IMR-90 (cell line): ENCODE measurements around the gene CRYBB1. TPM values are rescaled to one million over a fixed set of nuclear protein-coding genes. Genes with fewer than 3 reads are reported as not detected.
A peak's percentile ranks its signal among the peaks of the same experiment; 100 is the strongest.

Source experiments
- ATAC-seq: fragments of 200-7000 bp; cut with Tn5 transposase; 2 replicates; pipeline ENCODE4 v1.9.1; 2020; ENCODE audit warnings: low read depth, mild to moderate bottlenecking, moderate library complexity
- BruUV-seq: library from RNA; stranded (reverse); fragments of 400-500 nt; replicated peaks from 2 replicates; lab custom pipeline; 2021; lab: Mats Ljungman, UMichigan
- CTCF ChIA-PET: fragments of 300-600 bp; formaldehyde crosslinking; extraction: SDS; loops from one replicate; lab custom pipeline; 2021; ENCODE audit warnings: antibody characterized with exemption; lab: Yijun Ruan, JAX
- POLR2A ChIA-PET: fragments of 300-600 bp; sonication (Branson Sonifier 250); formaldehyde crosslinking; loops from one replicate; lab custom pipeline; 2022; ENCODE audit warnings: antibody characterized with exemption; ENCODE audit not compliant: unreplicated experiment; lab: Charles Lee
- DNase-seq: peaks from one replicate; pipeline ENCODE4 v3.0.0; 2013
- H2AFZ ChIP-seq: replicated peaks from 2 replicates; pipeline ENCODE3; 2013; ENCODE audit warnings: low read length, mild to moderate bottlenecking; ENCODE audit not compliant: poor library complexity
- H2AK5ac ChIP-seq: 2 replicates; pipeline ENCODE4 v1.6.1; 2013; ENCODE audit warnings: low read depth, low read length, inconsistent platforms
- H2AK9ac ChIP-seq: replicated peaks from 2 replicates; pipeline ENCODE3; 2013; ENCODE audit warnings: mild to moderate bottlenecking, low read depth, low read length, moderate library complexity; ENCODE audit not compliant: poor library complexity
- H2BK120ac ChIP-seq: 2 replicates; pipeline ENCODE4 v1.6.1; 2013; ENCODE audit warnings: low read depth, low read length, inconsistent platforms
- H2BK15ac ChIP-seq: 3 replicates; pipeline ENCODE4 v1.6.1; 2013; ENCODE audit warnings: low read depth, low read length, inconsistent platforms
- H2BK20ac ChIP-seq: 2 replicates; pipeline ENCODE4 v1.6.1; 2013; ENCODE audit warnings: low read depth, mild to moderate bottlenecking, inconsistent platforms, low read length, moderate library complexity
- H2BK5ac ChIP-seq: 2 replicates; pipeline ENCODE4 v1.6.1; 2013; ENCODE audit warnings: mild to moderate bottlenecking, low read depth, low read length, inconsistent platforms; ENCODE audit not compliant: poor library complexity, severe bottlenecking
- H3K14ac ChIP-seq: replicated peaks from 2 replicates; pipeline ENCODE4 v1.6.1; 2013; ENCODE audit warnings: low read depth, low read length, inconsistent platforms
- H3K18ac ChIP-seq: 2 replicates; pipeline ENCODE4 v1.6.1; 2013; ENCODE audit warnings: low read depth, low read length, control low read depth
- H3K23ac ChIP-seq: 2 replicates; pipeline ENCODE4 v1.6.1; 2013; ENCODE audit warnings: low read depth, low read length, inconsistent platforms
- H3K27ac ChIP-seq: 2 replicates; pipeline ENCODE4 v1.5.1; 2013; ENCODE audit warnings: mild to moderate bottlenecking, control low read depth, low read length; ENCODE audit not compliant: insufficient read depth
- H3K27me3 ChIP-seq: 2 replicates; pipeline ENCODE4 v1.6.1; 2013; ENCODE audit warnings: low read length; ENCODE audit not compliant: control insufficient read depth, insufficient read depth
- H3K36me3 ChIP-seq: 2 replicates; pipeline ENCODE4 v1.6.1; 2013; ENCODE audit warnings: low read length, mixed read lengths; ENCODE audit not compliant: control insufficient read depth, insufficient read depth
- H3K4ac ChIP-seq: 2 replicates; pipeline ENCODE4 v1.6.1; 2013; ENCODE audit warnings: low read depth, low read length, inconsistent platforms
- H3K4me1 ChIP-seq: 2 replicates; pipeline ENCODE4 v1.6.1; 2013; ENCODE audit warnings: low read length, mixed read lengths; ENCODE audit not compliant: control insufficient read depth, insufficient read depth
- H3K4me2 ChIP-seq: 2 replicates; pipeline ENCODE4 v1.6.1; 2013; ENCODE audit warnings: low read depth, mild to moderate bottlenecking, control low read depth, low read length, moderate library complexity
- H3K4me3 ChIP-seq: 2 replicates; pipeline ENCODE4 v1.5.1; 2013; ENCODE audit warnings: low read depth, mild to moderate bottlenecking, control low read depth, low read length, moderate library complexity; ENCODE audit not compliant: insufficient read depth
- H3K56ac ChIP-seq: 2 replicates; pipeline ENCODE4 v1.6.1; 2013; ENCODE audit warnings: low read length, inconsistent platforms; ENCODE audit not compliant: insufficient read depth; ENCODE audit errors: extremely low read depth
- H3K79me1 ChIP-seq, 2 experiments: 2 replicates each; pipeline ENCODE4 v1.6.1; 2013; ENCODE audit warnings: low read length in 2 of 2, inconsistent platforms in 1 of 2, low read depth in 1 of 2
- H3K9ac ChIP-seq: 2 replicates; pipeline ENCODE4 v1.6.1; 2013; ENCODE audit warnings: low read depth, low read length, control low read depth
- H3K9me1 ChIP-seq: 2 replicates; pipeline ENCODE4 v1.6.1; 2013; ENCODE audit warnings: low read length, inconsistent platforms; ENCODE audit not compliant: insufficient read depth
- H3K9me3 ChIP-seq: 2 replicates; pipeline ENCODE4 v1.6.1; 2013; ENCODE audit warnings: low read length; ENCODE audit not compliant: control insufficient read depth, insufficient read depth
- H4K20me1 ChIP-seq: 2 replicates; pipeline ENCODE4 v1.6.1; 2013; ENCODE audit warnings: low read length, inconsistent platforms; ENCODE audit not compliant: insufficient read depth
- H4K5ac ChIP-seq: 2 replicates; pipeline ENCODE4 v1.6.1; 2013; ENCODE audit warnings: mild to moderate bottlenecking, low read depth, low read length, control low read depth
- H4K8ac ChIP-seq, 2 experiments: 2 replicates each; pipeline ENCODE4 v1.6.1; 2013; ENCODE audit warnings: low read depth in 2 of 2, low read length in 2 of 2, control low read depth in 1 of 2, inconsistent platforms in 1 of 2
- H4K91ac ChIP-seq: 2 replicates; pipeline ENCODE4 v1.6.1; 2013; ENCODE audit warnings: low read depth, low read length, inconsistent platforms; ENCODE audit not compliant: insufficient read depth
- BHLHE40 ChIP-seq: fragments of 150-350 bp; IDR thresholded peaks from 2 replicates; pipeline ENCODE4 v1.6.1; 2016; ENCODE audit warnings: mild to moderate bottlenecking, low read depth, low read length
- CEBPB ChIP-seq: IDR thresholded peaks from 2 replicates; pipeline ENCODE4 v1.6.1; 2012; ENCODE audit warnings: low read depth, low read length, improper control_type of control experiment
- CHD1 ChIP-seq: IDR thresholded peaks from 2 replicates; pipeline ENCODE4 v1.6.1; 2012; ENCODE audit warnings: low read depth, low read length, improper control_type of control experiment
- CTCF ChIP-seq: conservative IDR thresholded peaks from 2 replicates; pipeline ENCODE4 v1.5.1; 2012; ENCODE audit warnings: mild to moderate bottlenecking, low read depth, low read length, improper control_type of control experiment
- FOS ChIP-seq: fragments of 150-350 bp; IDR thresholded peaks from 2 replicates; pipeline ENCODE4 v1.6.1; 2016; ENCODE audit warnings: low read depth, low read length
- MAFK ChIP-seq: IDR thresholded peaks from 2 replicates; pipeline ENCODE4 v1.6.1; 2012; ENCODE audit warnings: low read depth, low read length, improper control_type of control experiment
- MAZ ChIP-seq: IDR thresholded peaks from 2 replicates; pipeline ENCODE4 v1.6.1; 2012; ENCODE audit warnings: low read depth, mild to moderate bottlenecking, low read length, improper control_type of control experiment, moderate library complexity, borderline replicate concordance
- MXI1 ChIP-seq: IDR thresholded peaks from 2 replicates; pipeline ENCODE4 v1.6.1; 2012; ENCODE audit warnings: low read depth, mild to moderate bottlenecking, low read length, moderate library complexity, borderline replicate concordance
- NFE2L2 ChIP-seq: fragments of 150-350 bp; IDR thresholded peaks from 2 replicates; pipeline ENCODE4 v1.6.1; 2016; ENCODE audit warnings: low read depth, mild to moderate bottlenecking, low read length
- RAD21 ChIP-seq: IDR thresholded peaks from 2 replicates; pipeline ENCODE4 v1.6.1; 2012; ENCODE audit warnings: low read length, improper control_type of control experiment
- RCOR1 ChIP-seq: IDR thresholded peaks from 2 replicates; pipeline ENCODE4 v1.6.1; 2012; ENCODE audit warnings: mild to moderate bottlenecking, low read length, improper control_type of control experiment; ENCODE audit not compliant: insufficient replicate concordance
- SMC3 ChIP-seq: fragments of 150-350 bp; IDR thresholded peaks from 2 replicates; pipeline ENCODE4 v1.6.1; 2016; ENCODE audit warnings: low read depth, mild to moderate bottlenecking, antibody characterized with exemption, low read length, moderate library complexity
- USF2 ChIP-seq: fragments of 150-350 bp; IDR thresholded peaks from 2 replicates; pipeline ENCODE4 v1.6.1; 2017; ENCODE audit warnings: mild to moderate bottlenecking, antibody characterized with exemption, low read length, low read depth
- WGBS, 2 experiments: methylation state at CpG; one replicate each; pipeline versions ENCODE4 v1.1.5 to v1.1.7; 2013; ENCODE audit warnings: missing lambda C conversion rate in 2 of 2; ENCODE audit not compliant: insufficient read length in 1 of 2; ENCODE audit errors: extremely low coverage in 2 of 2; 5-methylcytosine and 5-hydroxymethylcytosine counted together
- dilution Hi-C: fragments of 300-500 bp; cut with HindIII; formaldehyde crosslinking; loops from one replicate; pipeline ENCODE4 v1.14.3; 2018; ENCODE audit warnings: low sequenced_read_pairs; ENCODE audit not compliant: unreplicated experiment
- in situ Hi-C: fragments of 300-500 bp; cut with MboI; formaldehyde crosslinking; loops from 3 replicates; pipeline ENCODE4 v1.14.3; 2019; ENCODE audit warnings: low sequenced_read_pairs, inconsistent platforms, mixed read lengths
- intact Hi-C: fragments of 100-400 bp; cut with micrococcal nuclease; formaldehyde crosslinking; loops from 2 replicates; pipeline ENCODE4 v1.10.0; 2022
- polyA plus RNA-seq, 3 experiments: library from polyadenylated mRNA; depleted of rRNA; stranded (reverse); fragments of >200 nt; gene quantifications; 2 replicates each; pipeline ENCODE4 v1.2.3, GENCODE V29; 2012; ENCODE audit warnings: low replicate concordance in 1 of 3
- total RNA-seq: library from RNA; depleted of rRNA; stranded (reverse); fragments of >200 nt; gene quantifications from 2 replicates; pipeline ENCODE4 v1.2.3, GENCODE V29; 2012

CRYBB1 gene
- total and polyA plus RNA-seq, 2 of the 4 experiments (the other 2 are of a cell fraction), result not detected

- TF ChIP-seq USF2, result no peak
These were observed 40.3 kb upstream of the CRYBB1 start (continued) for GRCh38 chr22:26658161-26658560.

GRCh38 chr22:26656891-26657851 is 39.3 kb upstream of the CRYBB1 start, which contains the start of gene MIAT:
MIAT (plus strand) TSS chr22:26657588.
- H3K4me1 ChIP-seq, result peaks cover 5% of the 10 kb centered on the region; the same call in 1 of the 2 replicates
- peak within 1 kb of the TSS; percentile 44 for H3K4me3 ChIP-seq
- intact Hi-C loops, result no loop called here
- no peaks in the 10 kb centered on the region for H3K9me1 ChIP-seq
- 0 out of 2 replicates have a peak within 1 kb of the TSS, but pooled peaks have one; percentile 6 for H3K14ac ChIP-seq
- peak within 1 kb of the TSS; percentile 92 for H2AK9ac ChIP-seq
- H3K36me3 ChIP-seq, result no peaks in the 10 kb centered on the region
- no peaks in the 10 kb centered on the region for H4K20me1 ChIP-seq
- peak within 1 kb of the TSS; percentile 78 for H2AK5ac ChIP-seq
- peaks cover 38% of the 10 kb centered on the region for H3K27me3 ChIP-seq
- H3K23ac ChIP-seq, result peak within 1 kb of the TSS; percentile 83
- H2BK15ac ChIP-seq, result no peak within 1 kb of the TSS
- peak within 1 kb of the TSS; percentile 15; the same call in 1 of the 2 replicates for H3K4ac ChIP-seq
- H2BK20ac ChIP-seq, result 0 out of 2 replicates have a peak within 1 kb of the TSS, but pooled peaks have one; percentile 3
- 5% methylated on average over 25 of the region's 62 CpGs; no CpG with 5 or more reads in 1 of the 2 experiments for WGBS, 2 experiments
- H4K8ac ChIP-seq, result peak within 1 kb of the TSS in 1 of 2 experiments; percentile 14; a peak in 1 of 4 replicates
- peak within 1 kb of the TSS; percentile 96 for H3K4me2 ChIP-seq
- no peak within 1 kb of the TSS for H2BK5ac ChIP-seq
- H2AFZ ChIP-seq, result peak within 1 kb of the TSS; percentile 87
- H3K56ac ChIP-seq, result no peak within 1 kb of the TSS
- no peaks in the 10 kb centered on the region for H3K79me1 ChIP-seq
- dilution Hi-C loops, result no loop called here
- no peak within 1 kb of the TSS for H3K9ac ChIP-seq
- no peak within 1 kb of the TSS for H3K18ac ChIP-seq
- POLR2A ChIA-PET, result interaction anchor here (0.5 kb wide), 1 partner anchor 14 kb away, joined by 10 read pairs; no protein-coding TSS in a partner anchor
- H4K5ac ChIP-seq, result no peak within 1 kb of the TSS
- H3K27ac ChIP-seq, result no peak within 1 kb of the TSS
- ATAC-seq (peak; percentile 69), DNase-seq (peak; percentile 24)
- no peak within 1 kb of the TSS for H4K91ac ChIP-seq
- CTCF ChIA-PET, result no interaction called here
- no TSS peak for BruUV-seq
- H2BK120ac ChIP-seq, result no peak within 1 kb of the TSS
- in situ Hi-C loops, result no loop called here
- no peaks in the 10 kb centered on the region for H3K9me3 ChIP-seq
- TF ChIP-seq BHLHE40, result no peak
- no peak for TF ChIP-seq CEBPB
- no peak for TF ChIP-seq CTCF
- TF ChIP-seq MAZ, result no peak
- no peak for TF ChIP-seq RCOR1
- no peak for TF ChIP-seq SMC3
- no peak for TF ChIP-seq RAD21
- no peak for TF ChIP-seq CHD1
- TF ChIP-seq NFE2L2, result no peak
- no peak for TF ChIP-seq MAFK
- TF ChIP-seq FOS, result no peak
- TF ChIP-seq MXI1, result no peak
